ENCODE data around the gene RAPGEF6.
A peak's percentile ranks its signal among the peaks of the same experiment; 100 is the strongest.

Gene RAPGEF6

GRCh38 chr5:131394128-131394527, 240.9 kb downstream of the RAPGEF6 start:
- Histone ChIP-seq H3K36me3 (ENCODE audit: control insufficient read depth, insufficient read depth, low read length) (peaks cover 8% of the 10 kb centered on the region), H3K4me3 (replicated peaks; ENCODE audit: low read depth, low read length) (no peak overlapping the region)

GRCh38 chr5:131393498-131393968, 241.5 kb downstream of the RAPGEF6 start:
- DNase-seq (ENCODE audit: extremely low read depth, insufficient read length) = no peak
- Histone ChIP-seq H3K4me3 (replicated peaks; ENCODE audit: low read depth, low read length) (no peak overlapping the region), H3K36me3 (ENCODE audit: control insufficient read depth, insufficient read depth, low read length) (peaks cover 8% of the 10 kb centered on the region), H3K27me3 (replicated peaks; ENCODE audit: control insufficient read depth, insufficient read depth, low read length) (no peaks in the 10 kb centered on the region)
- TF ChIP-seq CTCF (IDR thresholded peaks at IDR 0.05; ENCODE audit: insufficient read depth, low read length, poor library complexity, severe bottlenecking) = no peak

More at GRCh38 chr5:131394128-131394527, 240.9 kb downstream of the RAPGEF6 start:
- no peaks in the 10 kb centered on the region for H3K27me3 ChIP-seq (replicated peaks; ENCODE audit: control insufficient read depth, insufficient read depth, low read length)
- peak; percentile 46 for DNase-seq (ENCODE audit: extremely low read depth, insufficient read length)
- no peak for TF ChIP-seq CTCF (IDR thresholded peaks at IDR 0.05; ENCODE audit: insufficient read depth, low read length, poor library complexity, severe bottlenecking)

GRCh38 chr5:131392466-131393095, 242.4 kb downstream of the RAPGEF6 start:
- H3K4me3 ChIP-seq (replicated peaks; ENCODE audit: low read depth, low read length) = no peak overlapping the region
- no peak for DNase-seq (ENCODE audit: extremely low read depth, insufficient read length)
- H3K27me3 ChIP-seq (replicated peaks; ENCODE audit: control insufficient read depth, insufficient read depth, low read length) = no peaks in the 10 kb centered on the region
- H3K36me3 ChIP-seq (ENCODE audit: control insufficient read depth, insufficient read depth, low read length) = peaks cover 8% of the 10 kb centered on the region
- no peak for TF ChIP-seq CTCF (IDR thresholded peaks at IDR 0.05; ENCODE audit: insufficient read depth, low read length, poor library complexity, severe bottlenecking)

GRCh38 chr5:131389869-131390265, 245.2 kb downstream of the RAPGEF6 start:
- no peak for TF ChIP-seq CTCF (IDR thresholded peaks at IDR 0.05; ENCODE audit: insufficient read depth, low read length, poor library complexity, severe bottlenecking)
- no peak overlapping the region for H3K4me3 ChIP-seq (replicated peaks; ENCODE audit: low read depth, low read length)
- H3K27me3 ChIP-seq (replicated peaks; ENCODE audit: control insufficient read depth, insufficient read depth, low read length) = no peaks in the 10 kb centered on the region
- H3K36me3 ChIP-seq (ENCODE audit: control insufficient read depth, insufficient read depth, low read length) = peaks cover 7% of the 10 kb centered on the region
- no peak for DNase-seq (ENCODE audit: extremely low read depth, insufficient read length)

- Histone ChIP-seq H3K4me3 (replicated peaks; ENCODE audit: low read depth, low read length) (no peak overlapping the region), H3K36me3 (ENCODE audit: control insufficient read depth, insufficient read depth, low read length) (peaks cover 7% of the 10 kb centered on the region), H3K27me3 (replicated peaks; ENCODE audit: control insufficient read depth, insufficient read depth, low read length) (no peaks in the 10 kb centered on the region)
- no peak for TF ChIP-seq CTCF (IDR thresholded peaks at IDR 0.05; ENCODE audit: insufficient read depth, low read length, poor library complexity, severe bottlenecking)
- DNase-seq (ENCODE audit: extremely low read depth, insufficient read length) = no peak
These were observed 245.7 kb downstream of the RAPGEF6 start for GRCh38 chr5:131389096-131389868.
